HG02763 (cell line): ENCODE measurements around the gene FAM186B.

ENCODE experiments used
- ATAC-seq: cut with Tn5 transposase; IDR thresholded peaks from one replicate; pipeline ENCODE4 v1.9.1; 2021; ENCODE audit warnings: mild to moderate bottlenecking, moderate library complexity; ENCODE audit not compliant: unreplicated experiment

The FAM186B gene

DNA sequence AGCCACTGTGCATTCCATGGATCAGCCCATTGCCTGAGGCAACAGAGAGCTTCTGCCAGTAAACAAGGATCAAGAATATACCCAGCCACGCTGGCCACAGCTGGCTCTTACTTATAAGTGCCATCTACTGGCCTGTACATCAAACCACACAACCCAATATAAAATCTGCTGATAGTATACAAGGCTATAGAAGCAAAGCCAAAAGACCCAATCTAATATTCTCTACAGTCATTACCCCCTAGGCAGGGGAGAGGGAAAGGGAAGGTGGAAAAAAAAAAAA lies 4.4 kb upstream of the FAM186B start:
- no peak for ATAC-seq

DNA sequence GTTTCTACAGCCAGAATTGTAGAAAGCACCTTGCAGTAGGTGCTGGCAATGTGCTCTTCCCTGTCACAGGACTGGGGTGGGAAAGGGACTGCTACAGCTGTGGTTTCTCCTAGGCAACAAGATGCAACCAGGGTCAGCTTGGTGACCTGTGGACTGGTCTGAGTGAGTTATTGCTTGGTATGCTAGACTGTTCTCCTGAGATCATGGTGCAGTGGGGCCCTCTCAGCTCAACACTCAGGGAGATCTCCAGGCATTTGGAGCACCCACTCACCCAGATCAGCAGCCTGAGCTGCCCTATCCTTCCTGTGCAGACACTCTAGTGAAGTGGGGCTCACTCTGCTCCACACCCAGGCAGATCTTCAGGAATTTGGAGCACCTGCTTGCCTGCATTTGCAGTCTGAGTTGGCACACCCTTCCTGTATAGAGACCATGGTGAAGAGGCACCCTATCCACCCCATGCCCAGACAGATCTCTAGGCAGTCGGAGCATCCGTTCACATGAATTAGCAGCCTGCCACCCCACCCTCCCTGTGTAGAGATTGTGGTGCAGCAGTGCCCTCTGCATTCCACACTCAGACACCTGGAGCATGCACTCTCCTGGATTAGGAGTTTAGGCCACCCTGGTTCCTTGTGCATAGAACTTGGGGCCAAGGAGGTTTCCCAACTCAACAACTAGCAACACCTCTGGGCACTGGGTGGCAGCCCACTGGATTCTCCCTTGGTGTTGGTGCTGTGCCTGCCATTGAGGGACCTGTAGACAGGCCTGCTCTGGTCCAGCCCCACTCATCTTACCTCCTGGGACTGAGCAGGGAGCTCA lies 3.8 kb upstream of the FAM186B start:
- no peak for ATAC-seq

DNA sequence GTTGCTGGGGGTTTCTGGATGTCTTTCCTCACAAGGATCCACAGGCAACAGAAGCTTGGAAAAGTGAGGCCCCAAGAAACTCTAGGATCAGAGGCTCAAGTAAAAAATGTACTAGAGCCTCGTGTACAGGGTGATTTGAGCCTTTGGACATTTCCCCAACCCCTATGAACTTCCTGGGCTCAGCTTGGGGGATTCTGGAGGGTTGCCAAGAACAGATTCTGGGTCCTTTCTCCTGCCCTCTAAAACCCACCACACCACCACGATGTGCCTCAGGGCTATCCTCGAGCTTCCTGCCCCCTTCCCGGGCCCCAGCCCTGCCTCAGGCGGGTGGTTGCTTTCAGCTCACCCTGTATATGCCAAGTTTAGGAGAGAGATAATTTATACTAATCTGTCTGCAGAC lies 583 bp downstream of the FAM186B start:
- ATAC-seq = no peak

DNA sequence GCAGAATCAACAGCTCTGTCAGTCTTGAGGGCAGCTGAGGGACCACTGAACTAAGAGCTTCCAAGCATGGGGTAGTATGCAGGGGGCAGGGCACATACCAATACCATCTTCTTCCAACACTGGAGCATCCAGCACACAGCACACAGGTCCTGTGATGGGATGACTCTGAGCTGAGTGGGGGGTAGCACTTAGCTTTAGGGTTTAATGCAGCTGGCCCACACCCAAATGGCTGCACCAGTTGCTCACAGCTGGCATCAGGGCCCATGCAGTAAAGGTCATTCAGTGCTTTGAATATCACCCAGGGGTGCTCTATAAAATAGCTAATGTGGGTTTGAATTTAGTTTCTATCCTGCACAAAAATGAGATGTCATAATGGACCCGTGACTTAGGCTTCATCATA lies 1.7 kb downstream of the FAM186B start:
- ATAC-seq = no peak

DNA sequence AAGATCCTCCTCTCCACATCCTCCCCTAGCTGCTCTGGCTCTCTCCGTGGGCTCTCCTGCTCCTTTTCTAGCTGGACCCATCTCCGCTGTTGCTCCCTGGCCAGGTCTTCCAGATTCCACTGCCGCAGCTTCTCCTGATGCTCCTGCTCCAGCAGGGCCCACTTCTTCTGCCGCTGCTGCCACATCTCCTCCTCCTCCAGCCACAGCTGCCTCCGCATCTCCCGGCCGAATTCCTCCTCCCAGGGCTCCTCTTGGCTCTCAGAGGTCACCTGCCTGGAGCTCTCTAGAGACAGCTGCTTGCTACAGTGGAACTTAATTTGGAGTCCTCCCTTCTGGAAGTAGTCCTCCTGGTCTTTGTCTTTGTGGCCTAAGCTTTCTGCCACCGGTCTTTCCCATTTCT lies 5.5 kb downstream of the FAM186B start:
- no peak for ATAC-seq

DNA sequence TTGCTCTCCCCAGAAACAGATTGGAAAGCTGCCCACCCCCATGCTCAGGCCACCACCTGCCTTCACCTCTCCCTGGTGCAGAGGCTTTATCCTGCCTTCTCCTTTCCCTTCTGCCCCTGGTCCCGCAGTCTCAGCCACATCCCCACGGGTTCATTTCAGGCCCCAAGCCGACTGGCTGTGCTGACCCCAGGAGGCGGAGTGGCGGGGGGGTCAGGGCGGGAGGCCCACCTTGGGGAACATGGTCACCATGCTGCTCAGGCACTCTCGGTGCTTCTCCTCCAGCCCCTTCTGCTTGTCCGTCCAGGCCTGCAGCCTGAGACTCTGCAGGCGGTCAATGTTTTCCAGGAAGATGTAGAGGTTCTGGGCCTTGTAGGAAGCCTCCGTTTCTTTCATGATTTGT lies 6.9 kb downstream of the FAM186B start:
- ATAC-seq = no peak

DNA sequence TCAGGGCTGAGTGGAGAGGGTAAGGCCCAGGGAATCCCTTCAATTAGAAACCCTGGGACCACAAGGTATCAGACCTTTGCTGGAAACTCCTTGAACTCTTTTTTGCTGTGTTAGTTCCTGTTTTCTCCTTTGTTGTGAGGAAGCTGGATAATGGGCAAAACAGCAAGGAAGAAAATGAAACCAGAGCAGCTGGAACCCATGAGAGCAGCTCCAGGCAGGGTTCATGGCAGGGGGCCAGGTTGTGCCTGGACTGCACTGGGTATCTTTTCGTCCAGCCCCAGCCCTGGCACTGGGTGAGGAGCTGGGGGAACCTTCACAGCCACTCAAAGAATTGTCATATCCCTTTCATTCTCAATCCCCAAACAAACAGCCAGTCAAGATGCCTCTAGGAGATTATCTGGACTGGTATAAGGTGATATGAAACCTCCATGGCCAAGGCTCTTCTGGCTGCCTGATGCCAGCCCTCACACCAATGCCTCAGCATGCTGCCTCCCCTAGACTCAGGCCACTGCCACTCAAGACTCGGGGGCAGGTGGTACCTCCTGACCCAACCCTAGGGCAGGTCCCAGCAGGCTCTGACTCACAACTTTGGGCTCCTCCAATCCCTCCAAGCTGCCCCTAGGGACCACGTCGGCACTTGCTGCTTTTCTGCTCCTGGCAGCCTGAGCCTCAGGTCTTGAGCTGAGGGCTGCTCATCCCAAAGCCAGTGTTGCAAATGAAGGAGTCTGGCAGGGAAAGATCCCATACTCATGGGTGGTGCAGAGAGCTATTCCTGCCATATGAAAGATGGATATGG lies 16.5 kb downstream of the FAM186B start:
- no peak for ATAC-seq

DNA sequence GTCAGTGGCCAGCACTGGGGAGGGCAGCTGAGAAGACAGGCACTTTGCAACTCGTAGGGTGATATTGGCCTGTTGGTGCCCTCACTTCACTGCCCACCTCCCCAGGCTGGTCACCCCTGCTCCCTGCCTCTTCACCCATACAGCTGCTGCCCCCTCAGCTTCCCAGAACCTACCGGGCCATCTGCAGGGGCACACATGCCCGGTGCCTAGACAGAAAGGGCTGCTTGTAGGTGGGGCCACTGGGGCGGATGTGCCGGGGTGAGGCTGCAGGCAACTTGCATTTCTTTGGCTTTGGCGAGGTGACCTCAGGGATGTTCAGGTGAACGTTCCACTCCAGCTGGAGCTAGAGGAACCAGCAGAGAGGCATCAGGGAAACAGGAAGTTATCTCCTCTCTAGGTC lies 17.2 kb downstream of the FAM186B start:
- ATAC-seq = no peak

DNA sequence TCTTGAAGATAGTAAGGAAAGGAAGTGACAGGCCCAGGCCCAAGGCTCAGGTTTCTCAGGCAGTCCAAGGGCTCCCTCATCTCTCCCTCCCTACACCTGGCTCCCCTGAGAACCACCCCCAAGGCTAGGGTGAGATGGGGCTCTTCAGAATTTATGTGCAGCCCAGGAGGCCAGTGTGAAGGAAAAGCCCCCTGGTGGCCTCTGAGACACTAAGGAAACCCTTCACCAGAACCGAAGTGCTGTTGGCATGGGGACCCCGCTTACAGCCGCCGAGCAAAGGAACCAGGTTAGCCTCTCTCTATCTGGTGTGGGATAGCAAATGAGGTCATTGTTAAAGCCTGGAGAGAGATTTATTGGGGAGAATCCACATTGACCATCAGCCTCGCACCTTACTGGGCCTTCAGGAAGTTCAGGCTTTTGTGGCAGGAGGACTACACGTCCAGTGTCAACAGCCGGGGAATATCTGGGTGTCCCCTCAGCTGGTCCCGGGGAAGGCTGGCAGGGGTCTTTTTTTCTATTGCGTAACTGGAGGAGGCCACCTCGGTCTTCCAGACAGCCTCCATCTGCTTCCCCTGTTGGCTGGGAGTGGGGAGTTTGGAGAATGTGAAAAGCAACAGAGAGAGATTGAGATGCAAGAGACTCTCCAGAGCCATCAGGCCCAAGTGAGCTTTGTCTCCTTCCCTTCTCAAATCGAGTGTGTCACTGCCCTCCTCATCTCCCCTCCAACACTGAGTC lies 18.1 kb downstream of the FAM186B start:
- ATAC-seq = no peak

DNA sequence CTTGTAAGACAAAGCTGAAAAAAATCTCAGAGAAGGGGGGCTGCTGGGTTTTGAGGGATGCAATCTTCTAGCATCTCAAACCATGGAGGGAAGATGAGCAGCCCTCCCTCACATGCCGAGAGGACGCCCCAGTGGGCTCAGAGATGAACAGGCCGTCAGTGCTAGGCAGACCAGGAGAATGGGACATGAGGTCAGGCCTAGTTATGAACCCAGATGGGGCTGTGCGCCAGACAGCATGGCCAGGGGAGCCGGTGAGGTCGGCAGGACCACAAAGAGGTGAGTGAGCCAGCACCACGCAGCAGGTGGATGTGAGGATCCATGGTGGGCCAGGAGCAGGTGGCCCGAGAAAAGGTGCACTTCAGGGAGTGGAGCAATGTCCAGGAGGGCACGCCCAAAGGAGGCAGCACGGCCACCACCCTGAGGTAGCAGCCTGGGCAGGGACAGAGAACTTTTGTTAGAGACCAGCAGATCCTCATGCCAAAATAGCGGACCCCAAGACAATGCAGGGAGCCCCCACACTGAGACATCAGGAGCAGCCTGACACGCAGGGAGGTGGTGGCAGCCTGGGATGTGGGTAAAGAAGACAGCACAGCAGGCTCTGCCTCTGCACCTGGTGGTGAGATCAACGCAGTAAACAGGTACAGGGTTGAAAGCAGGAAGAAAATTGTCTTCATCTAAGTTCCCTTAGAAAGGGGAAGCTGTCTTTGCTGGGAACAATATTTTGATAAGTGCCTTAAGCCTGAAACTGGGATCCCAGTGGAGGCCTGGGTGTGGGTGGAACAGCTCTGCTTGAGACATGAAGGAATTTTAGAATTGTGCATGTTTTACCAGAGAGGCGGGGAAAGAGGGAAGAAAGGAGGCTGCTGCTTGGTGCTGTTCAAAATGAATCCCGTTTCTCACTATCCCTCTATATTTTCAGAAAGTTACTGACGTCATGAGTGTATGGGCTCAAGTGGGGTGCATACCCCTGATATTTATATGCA lies 19.7 kb downstream of the FAM186B start:
- no peak for ATAC-seq

DNA sequence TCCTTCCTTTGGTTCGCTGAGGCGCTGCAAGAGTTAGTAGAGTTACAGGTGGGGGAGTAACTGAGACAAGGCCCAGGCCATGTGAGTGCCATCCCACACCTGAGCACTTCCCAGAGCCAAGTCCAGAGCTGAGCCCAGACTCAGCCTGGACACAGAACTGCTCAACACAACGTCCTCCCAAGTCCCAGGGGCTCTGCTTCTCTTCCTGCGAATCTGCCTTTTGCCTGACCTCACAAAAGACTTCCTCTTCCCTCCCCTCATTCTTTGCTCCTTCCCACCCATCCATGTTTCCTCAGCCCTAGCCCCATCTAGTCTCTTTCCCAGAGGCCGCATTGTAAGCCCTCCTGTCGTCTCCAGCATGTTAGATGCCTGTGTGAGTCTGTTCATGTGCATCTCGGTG lies 20.8 kb downstream of the FAM186B start:
- no peak for ATAC-seq

DNA sequence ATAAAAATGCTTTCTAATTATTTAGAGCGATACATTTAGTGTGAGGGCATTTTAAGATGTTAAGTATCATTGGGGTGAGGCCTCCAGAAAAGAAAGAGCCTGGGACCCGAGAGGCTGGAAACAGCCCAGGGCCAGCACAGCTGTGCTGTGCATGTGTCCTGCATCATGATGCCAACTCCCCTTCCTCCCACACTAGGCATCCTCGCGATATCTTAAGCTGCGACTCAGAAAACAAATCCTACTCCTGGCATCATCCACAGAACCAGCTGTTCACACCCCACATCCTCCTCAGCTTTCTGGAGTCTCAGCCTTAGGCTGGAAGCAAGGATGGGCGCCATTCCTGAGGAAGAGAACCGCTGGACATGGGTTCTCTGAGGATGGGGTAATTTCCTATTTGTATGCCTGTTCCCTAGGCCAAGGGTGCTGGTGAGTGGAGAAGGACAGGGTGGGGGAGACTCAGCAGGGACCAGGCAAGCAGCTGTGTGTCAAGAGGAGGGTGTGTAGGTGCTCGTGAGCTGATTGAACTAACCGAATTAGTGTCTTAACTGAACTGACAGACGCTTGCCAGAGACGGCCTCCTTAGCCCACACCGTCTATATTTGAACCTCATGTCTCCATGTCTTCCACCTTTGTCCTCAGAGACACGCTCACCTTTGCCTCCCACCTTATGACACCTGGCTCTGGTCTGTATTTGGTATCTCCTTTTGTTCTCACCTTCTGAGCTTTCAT lies 21.9 kb downstream of the FAM186B start:
- no peak for ATAC-seq

DNA sequence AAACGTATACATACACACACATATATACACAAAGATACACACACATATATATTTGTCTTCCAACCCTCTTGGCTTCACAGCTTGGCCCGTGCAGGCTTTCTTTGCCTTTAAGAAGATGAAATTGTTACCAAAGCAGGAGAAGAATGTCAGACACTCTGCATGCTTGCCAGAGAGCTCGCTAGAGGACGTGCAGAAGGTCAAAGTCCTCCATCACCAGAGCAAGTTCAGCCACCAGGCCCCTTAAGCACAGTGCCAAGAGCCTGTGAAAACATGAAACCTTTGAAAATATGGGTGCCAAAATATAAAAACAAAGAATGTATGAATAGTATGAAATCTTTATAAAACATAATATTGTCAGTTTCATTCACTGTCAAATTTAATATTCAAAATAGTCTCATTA lies 22.6 kb downstream of the FAM186B start:
- ATAC-seq = no peak

DNA sequence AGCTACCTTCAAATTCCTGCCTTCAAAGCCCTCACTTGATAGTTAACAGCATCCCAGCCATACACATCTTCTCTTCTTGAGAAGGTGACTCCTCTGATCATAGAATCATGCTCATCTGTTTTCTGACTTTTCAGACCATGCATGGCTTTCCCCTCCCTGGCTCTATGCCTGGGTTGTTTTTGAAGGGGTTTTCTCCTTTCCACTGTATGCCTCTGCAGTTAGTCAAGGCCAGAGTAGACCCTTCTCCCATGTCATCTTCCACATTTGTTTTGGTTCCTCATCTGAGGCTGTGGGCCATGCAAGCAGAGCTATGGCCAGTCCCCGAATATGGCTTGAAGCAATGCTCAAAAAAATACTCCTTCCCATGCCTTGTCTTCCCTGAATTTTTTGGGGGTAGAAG lies 23.2 kb downstream of the FAM186B start:
- no peak for ATAC-seq

DNA sequence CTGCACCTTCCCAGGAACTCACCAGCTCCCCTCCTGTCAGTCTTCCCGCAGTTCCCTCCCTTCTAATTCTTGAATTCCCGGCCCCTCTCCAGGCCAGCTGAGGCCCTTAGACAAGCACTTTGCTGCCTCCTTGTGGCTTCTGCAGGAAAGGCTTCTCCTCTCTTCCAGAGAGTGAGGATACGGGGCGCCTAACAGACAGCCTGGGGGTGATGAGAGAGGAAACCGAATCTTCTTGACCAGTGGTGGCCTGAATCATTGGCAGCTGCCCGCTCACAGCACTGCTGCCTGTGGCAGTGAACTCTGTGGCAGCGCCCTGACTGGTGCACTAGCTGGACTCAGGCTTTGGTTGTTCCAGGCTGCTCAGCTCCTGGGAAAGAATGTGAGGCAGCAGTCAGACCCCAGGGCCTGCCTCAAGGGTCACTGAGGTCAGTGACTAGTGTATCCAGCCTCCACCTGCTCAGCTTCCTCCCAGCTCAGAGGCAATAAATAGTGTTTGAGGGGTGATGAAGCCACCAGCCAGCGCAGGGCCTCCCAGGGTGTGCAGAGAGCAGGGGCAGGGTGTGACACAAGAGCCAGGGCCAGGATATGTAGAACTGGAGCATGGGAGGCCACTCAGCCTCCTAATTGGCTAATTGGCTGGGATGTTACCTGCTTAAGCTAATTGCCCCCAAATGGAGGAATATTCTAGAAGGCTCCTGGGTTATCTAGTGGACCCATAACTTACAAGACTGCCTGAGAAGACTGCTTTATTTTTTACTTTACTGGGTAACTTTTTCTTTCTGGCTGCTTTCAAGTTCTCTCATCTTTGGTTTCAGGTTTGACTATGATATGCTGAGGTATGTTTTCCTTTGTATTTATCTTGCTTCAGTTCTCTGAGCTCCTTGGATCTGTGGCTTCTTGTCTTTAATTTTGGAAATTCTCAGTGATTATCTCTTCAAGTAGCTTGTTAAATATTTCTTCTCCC lies 24.6 kb downstream of the FAM186B start:
- no peak for ATAC-seq

DNA sequence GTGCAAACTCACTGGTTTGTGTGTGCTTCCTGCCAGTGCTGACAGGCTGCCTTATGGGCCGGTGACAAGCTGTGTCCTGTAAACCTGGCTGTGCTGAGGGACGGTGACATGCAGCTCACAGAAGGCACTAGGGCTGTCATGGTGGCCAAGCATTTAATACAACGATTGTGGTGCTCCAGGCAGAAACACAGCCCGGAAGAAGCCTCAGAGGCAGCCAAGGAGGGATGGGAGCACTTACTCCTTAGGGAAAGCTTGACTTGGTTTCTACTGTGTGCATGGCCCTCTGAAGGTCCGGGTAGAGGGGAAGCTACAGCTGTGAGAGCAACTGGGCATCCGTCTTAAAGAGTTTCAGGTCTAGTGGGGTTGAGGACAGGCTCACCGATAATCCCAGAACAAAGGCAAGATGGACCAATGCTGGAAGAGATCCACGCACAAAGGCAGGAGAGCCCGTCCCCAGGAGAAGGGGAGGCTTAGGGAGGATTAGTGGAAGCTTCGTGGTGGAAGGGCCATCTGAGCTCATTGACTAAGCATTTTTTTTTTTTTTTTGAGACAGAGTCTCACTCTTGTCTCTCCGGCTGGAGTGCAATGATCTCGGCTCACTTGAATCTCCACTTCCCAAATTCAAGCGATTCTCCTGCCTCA lies 26.8 kb downstream of the FAM186B start:
- no peak for ATAC-seq

DNA sequence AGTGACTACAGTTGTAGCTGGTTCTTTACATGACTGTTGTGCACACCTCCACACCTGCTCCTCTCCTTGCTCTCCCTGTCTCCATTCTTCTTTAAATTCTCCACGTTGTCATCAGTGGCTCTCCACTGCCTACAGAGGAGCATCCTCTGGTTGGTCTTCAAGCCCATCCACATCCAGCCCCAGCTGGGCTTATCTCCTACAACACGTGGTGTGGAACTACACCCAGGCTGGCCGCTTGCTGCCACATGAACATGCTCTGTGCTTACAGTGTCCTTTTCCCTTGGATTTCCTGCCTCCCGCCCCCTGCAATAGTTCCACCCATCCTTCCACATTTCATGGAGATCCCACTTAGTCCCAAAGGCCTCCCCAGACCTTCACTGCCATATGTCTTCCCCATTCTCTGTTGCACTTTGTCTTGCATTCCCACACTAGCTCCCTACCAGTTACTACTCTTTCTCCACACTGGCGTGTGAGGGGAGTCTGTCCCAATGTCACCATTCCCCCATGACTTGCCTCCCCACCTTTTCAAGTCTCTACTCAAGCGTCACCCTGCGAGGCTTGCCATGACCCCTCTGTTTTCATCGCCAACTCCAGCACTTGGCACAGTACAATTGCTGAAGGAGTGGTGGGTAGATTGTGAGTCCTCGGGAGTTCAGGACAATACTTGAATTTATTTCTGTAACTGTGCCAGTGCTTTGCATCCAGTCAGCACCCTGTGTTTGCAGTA lies 27.7 kb downstream of the FAM186B start:
- ATAC-seq = no peak
